Gastrocnemius medialis (tissue), 4 donors: Measurements from ENCODE around the gene PSME3.

Experiments used
- CTCF ChIP-seq, 5 experiments: fragments of 450-650 bp in 3 of 5; fragments of 200-600 bp in 2 of 5; sonication (generic) in 2 of 5; IDR thresholded peaks in 4 of 5; conservative IDR thresholded peaks in 1 of 5; 1 replicate in 4 of 5; 2 replicates in 1 of 5; pipeline ENCODE4 v1.5.1; 2016 to 2019; ENCODE audit warnings: antibody characterized with exemption in 5 of 5, mild to moderate bottlenecking in 3 of 5, moderate library complexity in 3 of 5
- POLR2A ChIP-seq, 2 donors: fragments of 450-650 bp; IDR thresholded peaks; one replicate each; pipeline ENCODE4 v1.6.1; 2017; ENCODE audit warnings: antibody characterized with exemption in 2 of 2, mild to moderate bottlenecking in 2 of 2, moderate library complexity in 2 of 2

GRCh38 chr17:42819939-42820535, 13.2 kb upstream of the PSME3 start:
- TF ChIP-seq POLR2A (IDR thresholded peaks at IDR 0.05) (no peak), CTCF (IDR thresholded peaks at IDR 0.05 in 4 of 5, conservative IDR thresholded peaks at IDR 0.05 in 1 of 5) (peak in 3 of 5 experiments; percentile 41 to 61 (median 42))
